Epithelial cell of esophagus (primary cell): ENCODE data around the gene ETHE1.

Experiments used
- DNase-seq: peaks from one replicate; pipeline ENCODE4 v3.0.0; 2010; ENCODE audit warnings: low read depth
- H3K4me3 ChIP-seq: 2 replicates; pipeline ENCODE4 v1.5.1; 2011; ENCODE audit warnings: mild to moderate bottlenecking, low read length, control low read depth
- CTCF ChIP-seq: IDR thresholded peaks from 2 replicates; pipeline ENCODE4 v1.5.1; 2011; ENCODE audit warnings: low read depth, mild to moderate bottlenecking, low read length, control low read depth, inconsistent platforms; ENCODE audit not compliant: insufficient read depth; ENCODE audit errors: missing control alignments

Gene ETHE1

DNA sequence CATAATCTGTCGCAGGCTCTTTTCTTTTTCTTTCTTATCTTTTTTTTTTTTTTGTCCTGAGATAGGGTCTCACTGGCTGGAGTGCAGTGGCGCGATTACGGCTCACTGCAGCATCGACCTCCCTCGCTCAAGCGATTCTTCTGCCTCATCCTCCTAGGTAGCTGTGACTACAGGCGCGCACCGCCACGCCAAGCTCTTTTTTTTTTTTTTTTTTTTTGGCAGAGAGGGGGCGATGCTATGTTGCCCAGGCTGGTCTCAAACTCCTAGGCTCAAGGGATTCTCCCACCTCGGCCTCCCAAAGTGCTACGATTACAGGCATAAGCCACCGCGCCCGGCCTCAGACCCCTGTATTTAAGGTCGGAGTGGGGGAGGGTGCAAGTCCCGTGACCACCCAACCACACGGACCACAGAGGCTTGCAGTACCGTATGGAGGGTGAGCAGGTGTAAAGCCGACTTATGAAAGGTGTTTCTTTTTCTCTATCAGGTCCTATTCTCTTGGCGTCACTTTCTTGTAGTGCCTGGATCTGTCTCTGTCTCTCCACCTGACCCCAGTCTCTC lies 24.5 kb downstream of the ETHE1 start:
- TF ChIP-seq CTCF: no peak
- peak overlapping the region; percentile 97 for H3K4me3 ChIP-seq
- no peak for DNase-seq

DNA sequence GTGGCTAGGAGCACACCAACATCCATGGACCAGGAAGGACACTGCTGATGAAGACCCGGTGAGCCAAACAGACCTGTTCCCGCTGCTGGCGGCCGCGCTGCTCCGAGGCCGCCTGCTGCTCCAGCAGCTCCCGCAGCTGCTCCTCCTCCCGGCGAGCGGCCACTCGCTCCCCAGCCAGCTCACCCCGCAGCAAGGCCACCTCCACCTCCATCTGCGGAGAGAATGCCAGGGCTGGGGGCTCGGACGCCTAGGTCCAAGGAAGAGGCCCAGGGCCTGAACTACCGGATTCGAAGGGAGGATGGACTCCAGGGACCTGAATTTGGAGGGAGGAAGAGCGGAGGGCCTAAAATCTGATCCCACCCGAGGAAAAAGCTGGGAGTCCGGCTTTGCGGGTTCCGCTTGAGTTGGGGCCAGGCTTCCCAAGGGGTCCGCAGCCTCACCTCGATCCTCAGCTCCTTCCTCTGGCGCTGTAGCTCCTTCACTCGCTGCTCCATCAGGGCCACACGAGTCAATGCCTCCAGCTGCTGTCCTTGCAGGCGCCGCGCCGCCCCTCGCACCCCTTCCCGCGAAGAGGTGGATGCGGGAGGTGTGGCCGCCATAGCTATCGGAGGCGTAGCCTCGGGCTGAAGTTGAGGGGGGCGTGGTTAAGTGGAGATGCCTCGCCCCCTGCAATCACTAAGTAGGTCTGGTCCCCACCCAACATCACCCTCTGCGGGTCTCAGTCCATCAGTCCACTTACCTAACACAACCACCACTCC lies 25.2 kb downstream of the ETHE1 start:
- DNase-seq: no peak
- H3K4me3 ChIP-seq: no peak overlapping the region
- TF ChIP-seq CTCF: no peak

- TF ChIP-seq CTCF: no peak
- no peak overlapping the region for H3K4me3 ChIP-seq
- DNase-seq: no peak
Observed at GRCh38 chr19:43499042-43499441, 28.0 kb downstream of the ETHE1 start.

DNA sequence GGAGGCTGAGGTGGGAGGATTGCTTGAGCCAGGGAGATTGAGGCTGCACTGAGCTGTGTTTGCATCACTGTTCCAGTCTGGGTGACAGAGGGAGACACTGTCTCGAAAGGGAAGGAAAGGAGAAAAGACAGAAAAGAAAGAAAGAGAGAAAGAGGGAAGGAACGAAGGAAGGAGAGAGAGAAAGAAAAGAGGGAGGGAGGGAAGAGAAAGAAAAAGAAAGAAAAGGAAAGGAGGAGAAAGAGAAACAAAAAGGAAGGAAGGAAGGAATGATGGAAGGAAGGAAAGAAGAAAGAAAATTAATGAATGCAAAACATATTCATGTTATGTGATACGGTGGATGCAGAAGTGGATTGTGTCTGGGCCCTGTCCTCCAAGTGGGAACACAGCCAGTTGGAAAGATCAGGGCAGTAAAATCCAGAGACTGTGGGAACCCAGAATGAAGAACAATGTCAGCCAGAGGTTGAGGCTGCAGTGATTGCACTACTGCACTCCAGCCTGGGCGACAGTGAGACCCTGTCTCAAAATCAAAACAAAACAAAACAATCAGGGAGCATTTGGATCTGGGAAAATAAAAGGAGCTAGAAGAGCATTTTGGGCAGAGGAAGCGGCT lies 28.7 kb downstream of the ETHE1 start:
- DNase-seq: no peak
- no peak overlapping the region for H3K4me3 ChIP-seq
- TF ChIP-seq CTCF: no peak

DNA sequence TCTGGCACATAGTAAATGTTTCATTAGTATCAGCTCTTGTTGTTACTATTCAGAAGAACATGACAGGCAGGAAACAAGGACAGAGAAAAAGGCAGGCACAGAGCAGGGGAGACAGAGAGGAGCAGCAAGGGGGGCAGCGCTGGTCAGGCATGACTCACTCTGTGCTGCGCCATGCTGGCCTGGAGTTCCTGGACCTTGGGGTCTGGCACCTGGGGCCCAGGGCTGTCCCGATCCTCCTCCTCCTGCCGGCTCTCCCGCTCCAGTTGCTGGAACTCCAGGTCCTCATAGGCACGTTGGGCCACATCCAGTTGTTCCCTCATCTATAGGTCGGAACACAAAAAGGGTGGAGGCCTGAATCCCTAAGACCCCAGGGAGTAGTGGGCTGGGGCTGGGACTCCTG lies 30.0 kb downstream of the ETHE1 start:
- no peak overlapping the region for H3K4me3 ChIP-seq
- DNase-seq: no peak
- TF ChIP-seq CTCF: no peak

- no peak for DNase-seq
- no peak overlapping the region for H3K4me3 ChIP-seq
- no peak for TF ChIP-seq CTCF
Observed at GRCh38 chr19:43495082-43495481, 31.9 kb downstream of the ETHE1 start.
